Rectal smooth muscle tissue (tissue), 1 donor: Measurements from ENCODE around the gene MYF6.

Source experiments
- H3K27ac ChIP-seq: one replicate; pipeline ENCODE4 v1.7.0; 2013; ENCODE audit warnings: low read depth, low read length, inconsistent platforms
- H3K27me3 ChIP-seq: one replicate; pipeline ENCODE4 v1.7.0; 2013; ENCODE audit warnings: low read length; ENCODE audit not compliant: control insufficient read depth, insufficient read depth
- H3K36me3 ChIP-seq: one replicate; pipeline ENCODE4 v1.7.0; 2013; ENCODE audit warnings: low read length; ENCODE audit not compliant: control insufficient read depth, insufficient read depth
- H3K4me1 ChIP-seq: one replicate; pipeline ENCODE4 v1.7.0; 2013; ENCODE audit warnings: low read length; ENCODE audit not compliant: control insufficient read depth, insufficient read depth
- H3K4me3 ChIP-seq: one replicate; pipeline ENCODE4 v1.7.0; 2013; ENCODE audit warnings: low read length
- H3K9ac ChIP-seq: one replicate; pipeline ENCODE4 v1.7.0; 2013; ENCODE audit warnings: low read length

Gene MYF6

DNA sequence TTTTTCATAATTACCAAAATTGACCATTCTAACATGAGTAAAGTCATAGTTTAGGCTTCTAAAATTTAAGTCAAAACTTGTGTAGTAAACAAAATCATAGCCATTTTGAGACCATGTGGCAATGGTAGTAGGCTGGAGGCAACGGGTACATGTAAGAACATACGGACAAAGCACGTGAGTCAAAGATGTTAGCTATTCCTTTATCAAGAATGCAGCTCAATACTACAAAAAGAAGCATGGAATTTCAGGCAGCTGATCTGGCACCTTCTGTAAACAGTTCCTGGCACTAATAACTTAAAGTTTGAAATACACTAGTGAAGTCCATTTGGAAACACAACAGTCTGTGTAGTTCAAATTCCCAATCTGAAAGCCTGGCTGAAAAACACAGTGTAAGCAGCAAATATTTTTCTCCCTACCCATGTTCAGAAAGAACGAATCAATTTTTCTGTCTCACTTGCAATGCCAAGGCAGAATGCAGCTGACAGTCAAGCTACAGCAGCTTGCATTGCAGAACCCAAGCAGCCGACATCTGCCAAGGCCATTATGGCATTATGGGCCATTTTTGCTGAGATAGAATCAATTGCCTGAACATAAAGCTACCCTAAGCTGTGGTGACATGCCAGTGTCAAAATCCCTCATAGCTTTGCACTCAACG is 38.5 kb downstream of the MYF6 start:
- no peaks in the 10 kb centered on the region for H3K36me3 ChIP-seq

DNA sequence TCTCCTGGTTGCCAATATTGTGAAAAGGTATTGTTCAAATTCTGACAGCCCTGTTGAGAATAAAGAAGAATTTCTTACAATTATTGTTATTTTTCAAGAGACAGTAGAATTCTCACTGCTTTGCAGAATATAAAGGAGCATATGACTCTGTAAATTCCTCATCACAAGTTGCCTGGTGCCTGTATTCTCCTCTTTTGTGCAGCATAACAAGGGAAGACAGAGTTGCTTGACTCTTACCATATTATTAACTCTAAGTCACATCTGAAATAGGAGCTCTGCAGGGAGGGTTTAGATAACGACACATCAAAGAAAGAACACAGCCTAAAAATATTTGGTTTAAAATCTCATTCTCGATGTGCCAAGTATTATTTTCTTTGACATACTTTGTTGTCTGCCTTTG is 40.4 kb downstream of the MYF6 start:
- Histone ChIP-seq H3K36me3 (no peaks in the 10 kb centered on the region), H3K27ac (no peak overlapping the region), H3K9ac (no peak overlapping the region), H3K4me3 (no peak overlapping the region), H3K4me1 (no peaks in the 10 kb centered on the region), H3K27me3 (no peaks in the 10 kb centered on the region)

More for the DNA sequence above, 38.5 kb downstream of the MYF6 start:
- H3K4me1 ChIP-seq: no peaks in the 10 kb centered on the region
- no peak overlapping the region for H3K27ac ChIP-seq
- no peaks in the 10 kb centered on the region for H3K27me3 ChIP-seq
- no peak overlapping the region for H3K4me3 ChIP-seq
- H3K9ac ChIP-seq: no peak overlapping the region

GRCh38 chr12:80749456-80749855 is 42.0 kb downstream of the MYF6 start:
- no peak overlapping the region for H3K4me3 ChIP-seq
- no peaks in the 10 kb centered on the region for H3K27me3 ChIP-seq
- H3K4me1 ChIP-seq: no peaks in the 10 kb centered on the region
- no peaks in the 10 kb centered on the region for H3K36me3 ChIP-seq
- no peak overlapping the region for H3K27ac ChIP-seq
- no peak overlapping the region for H3K9ac ChIP-seq

- Histone ChIP-seq H3K36me3 (no peaks in the 10 kb centered on the region), H3K9ac (no peak overlapping the region), H3K4me1 (no peaks in the 10 kb centered on the region), H3K4me3 (no peak overlapping the region), H3K27ac (no peak overlapping the region), H3K27me3 (no peaks in the 10 kb centered on the region)
These were observed 45.0 kb downstream of the MYF6 start for GRCh38 chr12:80752464-80752863.

DNA sequence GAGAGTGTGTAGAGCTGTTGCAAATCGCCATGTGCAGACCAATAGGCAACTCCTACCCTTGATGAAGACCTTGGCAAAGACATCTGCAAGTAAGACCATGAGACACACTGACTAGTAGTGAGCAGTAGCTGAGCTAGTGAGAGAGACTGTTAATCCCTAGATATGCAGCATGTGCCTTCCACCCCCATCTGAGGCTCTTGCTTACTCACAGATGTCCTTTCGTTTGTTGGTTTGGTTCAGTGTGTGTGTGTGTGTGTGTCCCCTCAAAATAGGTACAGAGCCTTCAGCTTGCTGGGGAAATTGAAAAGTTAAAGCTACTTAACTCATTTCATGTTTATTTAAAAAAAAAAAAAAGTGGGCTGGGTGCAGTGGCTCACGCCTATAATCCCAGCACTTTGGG is 46.8 kb downstream of the MYF6 start:
- H3K27me3 ChIP-seq: no peaks in the 10 kb centered on the region
- no peak overlapping the region for H3K27ac ChIP-seq
- H3K4me1 ChIP-seq: no peaks in the 10 kb centered on the region
- H3K4me3 ChIP-seq: no peak overlapping the region
- no peaks in the 10 kb centered on the region for H3K36me3 ChIP-seq
- H3K9ac ChIP-seq: no peak overlapping the region

DNA sequence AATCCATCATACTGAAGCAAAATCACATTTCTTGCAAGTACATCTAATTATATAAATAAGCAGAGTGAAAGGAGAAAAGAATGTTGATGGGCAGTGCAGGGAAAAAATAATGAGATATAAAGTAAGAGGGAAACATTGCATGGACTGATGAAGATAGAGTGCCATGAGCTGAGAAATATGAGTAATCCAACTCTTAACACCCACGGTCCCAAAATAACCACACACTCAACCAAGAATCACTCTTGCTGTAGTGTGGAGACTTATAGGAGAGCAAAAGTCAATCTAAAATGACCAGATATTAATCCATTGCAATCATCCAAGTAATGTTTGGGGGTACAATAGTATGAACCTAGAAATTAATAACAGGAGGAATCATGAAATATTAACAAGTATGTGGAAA is 49.4 kb downstream of the MYF6 start:
- Histone ChIP-seq H3K36me3 (no peaks in the 10 kb centered on the region), H3K27ac (no peak overlapping the region), H3K4me1 (no peaks in the 10 kb centered on the region), H3K27me3 (no peaks in the 10 kb centered on the region), H3K9ac (no peak overlapping the region), H3K4me3 (no peak overlapping the region)
